PFSK-1 (cell line): ENCODE results near the gene ULBP3.

ENCODE experiments used
- SIN3A ChIP-seq: IDR thresholded peaks from 2 replicates; pipeline ENCODE4 v1.6.1; 2012; ENCODE audit warnings: mild to moderate bottlenecking, low read length, moderate library complexity, borderline replicate concordance; ENCODE audit not compliant: insufficient read depth
- TF ChIP-seq, protein P1 (sequence below), 2 experiments: IDR thresholded peaks; 2 replicates each; pipeline versions ENCODE4 v1.6.1 to v1.8.0; 2011 to 2012; ENCODE audit warnings: low read depth in 2 of 2, low read length in 2 of 2, control low read depth in 1 of 2, inconsistent platforms in 1 of 2, mild to moderate bottlenecking in 1 of 2, moderate library complexity in 1 of 2; ENCODE audit not compliant: insufficient read depth in 1 of 2

DNA sequence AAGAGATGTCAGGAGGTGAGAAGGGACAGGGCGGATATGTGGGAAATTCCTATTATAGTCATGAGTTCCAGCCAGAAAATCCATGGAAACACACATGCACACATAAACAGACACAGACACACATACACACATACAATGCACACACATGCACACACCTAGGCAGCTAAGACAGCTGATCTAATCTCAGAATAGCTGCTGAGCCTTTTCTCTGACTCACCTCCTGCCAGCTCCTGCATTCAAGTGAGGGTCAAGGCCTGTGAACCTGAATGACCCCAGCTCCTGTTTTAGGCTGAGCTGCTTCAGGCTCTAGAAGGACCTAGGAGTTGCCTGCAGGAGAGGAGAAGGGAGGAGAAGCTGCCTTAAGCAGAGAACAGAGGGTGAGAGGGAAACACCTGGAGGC is 22.0 kb downstream of the ULBP3 start:
- TF ChIP-seq SIN3A, result no peak
- TF ChIP-seq, protein P1, sequence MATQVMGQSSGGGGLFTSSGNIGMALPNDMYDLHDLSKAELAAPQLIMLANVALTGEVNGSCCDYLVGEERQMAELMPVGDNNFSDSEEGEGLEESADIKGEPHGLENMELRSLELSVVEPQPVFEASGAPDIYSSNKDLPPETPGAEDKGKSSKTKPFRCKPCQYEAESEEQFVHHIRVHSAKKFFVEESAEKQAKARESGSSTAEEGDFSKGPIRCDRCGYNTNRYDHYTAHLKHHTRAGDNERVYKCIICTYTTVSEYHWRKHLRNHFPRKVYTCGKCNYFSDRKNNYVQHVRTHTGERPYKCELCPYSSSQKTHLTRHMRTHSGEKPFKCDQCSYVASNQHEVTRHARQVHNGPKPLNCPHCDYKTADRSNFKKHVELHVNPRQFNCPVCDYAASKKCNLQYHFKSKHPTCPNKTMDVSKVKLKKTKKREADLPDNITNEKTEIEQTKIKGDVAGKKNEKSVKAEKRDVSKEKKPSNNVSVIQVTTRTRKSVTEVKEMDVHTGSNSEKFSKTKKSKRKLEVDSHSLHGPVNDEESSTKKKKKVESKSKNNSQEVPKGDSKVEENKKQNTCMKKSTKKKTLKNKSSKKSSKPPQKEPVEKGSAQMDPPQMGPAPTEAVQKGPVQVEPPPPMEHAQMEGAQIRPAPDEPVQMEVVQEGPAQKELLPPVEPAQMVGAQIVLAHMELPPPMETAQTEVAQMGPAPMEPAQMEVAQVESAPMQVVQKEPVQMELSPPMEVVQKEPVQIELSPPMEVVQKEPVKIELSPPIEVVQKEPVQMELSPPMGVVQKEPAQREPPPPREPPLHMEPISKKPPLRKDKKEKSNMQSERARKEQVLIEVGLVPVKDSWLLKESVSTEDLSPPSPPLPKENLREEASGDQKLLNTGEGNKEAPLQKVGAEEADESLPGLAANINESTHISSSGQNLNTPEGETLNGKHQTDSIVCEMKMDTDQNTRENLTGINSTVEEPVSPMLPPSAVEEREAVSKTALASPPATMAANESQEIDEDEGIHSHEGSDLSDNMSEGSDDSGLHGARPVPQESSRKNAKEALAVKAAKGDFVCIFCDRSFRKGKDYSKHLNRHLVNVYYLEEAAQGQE (IDR thresholded peaks at IDR 0.05; ENCODE audit: insufficient read depth in 1 of 2, low read depth in 2 of 2, low read length in 2 of 2), result no peak
